Trophoblast cell (in vitro differentiated cells and primary cell): ENCODE data around the gene TMF1.
A peak's percentile ranks its signal among the peaks of the same experiment; 100 is the strongest.

ENCODE experiments used
- DNase-seq, 2 donors: peaks; one replicate each; pipeline ENCODE4 v3.0.0-alpha.2; 2016
- H2AFZ ChIP-seq: 2 replicates; pipeline ENCODE4 v1.6.1; 2013; ENCODE audit warnings: low read length, moderate library complexity, mild to moderate bottlenecking; ENCODE audit not compliant: insufficient read depth, poor library complexity
- H2AK5ac ChIP-seq: 2 replicates; pipeline ENCODE4 v1.6.1; 2013; ENCODE audit warnings: mild to moderate bottlenecking, low read length
- H2BK120ac ChIP-seq: 2 replicates; pipeline ENCODE4 v1.6.1; 2013; ENCODE audit warnings: low read length, mild to moderate bottlenecking, moderate library complexity; ENCODE audit not compliant: insufficient read depth, poor library complexity
- H2BK12ac ChIP-seq: 2 replicates; pipeline ENCODE4 v1.6.1; 2013; ENCODE audit warnings: mild to moderate bottlenecking, low read length, moderate library complexity
- H2BK5ac ChIP-seq: 2 replicates; pipeline ENCODE4 v1.6.1; 2013; ENCODE audit warnings: low read length, low read depth, moderate library complexity, mild to moderate bottlenecking; ENCODE audit not compliant: poor library complexity
- H3K14ac ChIP-seq: 2 replicates; pipeline ENCODE4 v1.6.1; 2013; ENCODE audit warnings: mild to moderate bottlenecking, low read length
- H3K18ac ChIP-seq: 2 replicates; pipeline ENCODE4 v1.6.1; 2013; ENCODE audit warnings: mild to moderate bottlenecking, low read length
- H3K23ac ChIP-seq: 2 replicates; pipeline ENCODE4 v1.6.1; 2013; ENCODE audit warnings: low read length
- H3K27ac ChIP-seq: 2 replicates; pipeline ENCODE4 v1.5.1; 2013; ENCODE audit warnings: low read depth, mild to moderate bottlenecking, inconsistent platforms, low read length, moderate library complexity
- H3K27me3 ChIP-seq: 2 replicates; pipeline ENCODE4 v1.6.1; 2013; ENCODE audit warnings: inconsistent platforms, mild to moderate bottlenecking, low read length, moderate library complexity; ENCODE audit not compliant: insufficient read depth
- H3K36me3 ChIP-seq, 2 experiments: 1 replicate in 1 of 2; 2 replicates in 1 of 2; pipeline ENCODE4 v1.6.1; 2013; ENCODE audit warnings: low read length in 2 of 2, mild to moderate bottlenecking in 2 of 2, moderate library complexity in 1 of 2; ENCODE audit not compliant: insufficient read depth in 2 of 2, control insufficient read depth in 1 of 2
- H3K4ac ChIP-seq: 2 replicates; pipeline ENCODE4 v1.6.1; 2013; ENCODE audit warnings: low read depth, mild to moderate bottlenecking, low read length, moderate library complexity
- H3K4me1 ChIP-seq, 2 experiments: 1 replicate in 1 of 2; 2 replicates in 1 of 2; pipeline ENCODE4 v1.6.1; 2013; ENCODE audit warnings: low read length in 2 of 2, mild to moderate bottlenecking in 2 of 2, moderate library complexity in 1 of 2; ENCODE audit not compliant: insufficient read depth in 2 of 2, control insufficient read depth in 1 of 2
- H3K4me2 ChIP-seq: 2 replicates; pipeline ENCODE4 v1.6.1; 2013; ENCODE audit warnings: inconsistent platforms, mild to moderate bottlenecking, low read length, moderate library complexity
- H3K4me3 ChIP-seq: 2 replicates; pipeline ENCODE4 v1.5.1; 2013; ENCODE audit warnings: mild to moderate bottlenecking, low read depth, low read length, inconsistent platforms
- H3K79me1 ChIP-seq: one replicate; pipeline ENCODE4 v1.6.1; 2013; ENCODE audit warnings: low read length
- H3K79me2 ChIP-seq: 2 replicates; pipeline ENCODE4 v1.6.1; 2013; ENCODE audit warnings: low read length, mild to moderate bottlenecking; ENCODE audit not compliant: control insufficient read depth, insufficient read depth, poor library complexity
- H3K9ac ChIP-seq: 2 replicates; pipeline ENCODE4 v1.6.1; 2013; ENCODE audit warnings: mild to moderate bottlenecking, low read length
- H3K9me3 ChIP-seq: 2 replicates; pipeline ENCODE4 v1.6.1; 2013; ENCODE audit warnings: low read depth, mild to moderate bottlenecking, control low read depth, inconsistent platforms, low read length; ENCODE audit not compliant: insufficient read depth
- H4K12ac ChIP-seq: 2 replicates; pipeline ENCODE4 v1.6.1; 2013; ENCODE audit warnings: low read depth, mild to moderate bottlenecking, low read length, moderate library complexity
- H4K8ac ChIP-seq: 2 replicates; pipeline ENCODE4 v1.6.1; 2013; ENCODE audit warnings: low read depth, mild to moderate bottlenecking, low read length, moderate library complexity
- H4K91ac ChIP-seq: one replicate; pipeline ENCODE4 v1.6.1; 2013; ENCODE audit warnings: low read depth, mild to moderate bottlenecking, low read length, moderate library complexity
- WGBS: extraction: QIAGEN DNeasy Blood & Tissue Kit; methylation state at CpG from one replicate; pipeline ENCODE4 v1.1.7; 2013; ENCODE audit warnings: missing lambda C conversion rate; ENCODE audit not compliant: insufficient read length, insufficient coverage; ENCODE audit errors: extremely low coverage; 5-methylcytosine and 5-hydroxymethylcytosine counted together

The TMF1 gene

GRCh38 chr3:69012800-69013252 is 39.3 kb downstream of the TMF1 start:
- Histone ChIP-seq H3K18ac (peak overlapping the region; percentile 72), H2BK5ac (peak overlapping the region; percentile 85), H3K23ac (no peak overlapping the region), H2BK12ac (peak overlapping the region; percentile 24), H3K27ac (peak overlapping the region; percentile 83), H2AK5ac (no peak overlapping the region), H4K12ac (peak overlapping the region; percentile 80), H2BK120ac (peak overlapping the region; percentile 98), H4K8ac (peak overlapping the region; percentile 99), H3K4ac (peak overlapping the region; percentile 47), H2AFZ (peak overlapping the region; percentile 97), H3K79me1 (peaks cover 13% of the 10 kb centered on the region), H3K4me3 (peak overlapping the region; percentile 88), H4K91ac (peak overlapping the region; percentile 97), H3K27me3 (no peaks in the 10 kb centered on the region), H3K36me3 (peaks cover 2 to 5% of the 10 kb centered on the region in 2 experiments), H3K4me1 (peaks cover 6 to 8% of the 10 kb centered on the region in 2 experiments), H3K14ac (peak overlapping the region; percentile 80), H3K9me3 (no peaks in the 10 kb centered on the region), H3K9ac (no peak overlapping the region), H3K79me2 (peaks cover 10% of the 10 kb centered on the region), H3K4me2 (peak overlapping the region; percentile 80)
- no CpG with 5 or more reads among the region's 36 CpGs for WGBS
- DNase-seq: no peak

GRCh38 chr3:69012100-69012799 is 39.9 kb downstream of the TMF1 start:
- H4K8ac ChIP-seq: peak overlapping the region; percentile 99
- H3K27ac ChIP-seq: no peak overlapping the region
- no peak overlapping the region for H3K4me3 ChIP-seq
- no peak overlapping the region for H2AK5ac ChIP-seq
- no peak overlapping the region for H3K4ac ChIP-seq
- peaks cover 6 to 8% of the 10 kb centered on the region in 2 experiments for H3K4me1 ChIP-seq
- no peak overlapping the region for H3K14ac ChIP-seq
- no peak overlapping the region for H2BK5ac ChIP-seq
- H3K9me3 ChIP-seq: no peaks in the 10 kb centered on the region
- peak overlapping the region; percentile 80 for H3K4me2 ChIP-seq
- no peak overlapping the region for H4K12ac ChIP-seq
- WGBS: no CpG with 5 or more reads among the region's 22 CpGs
- no peak overlapping the region for H2BK120ac ChIP-seq
- H3K23ac ChIP-seq: no peak overlapping the region
- no peak overlapping the region for H3K18ac ChIP-seq
- H3K79me1 ChIP-seq: peaks cover 13% of the 10 kb centered on the region
- no peak overlapping the region for H4K91ac ChIP-seq
- no peak for DNase-seq
- H3K9ac ChIP-seq: no peak overlapping the region
- H3K79me2 ChIP-seq: peaks cover 10% of the 10 kb centered on the region
- peaks cover 3 to 5% of the 10 kb centered on the region in 2 experiments for H3K36me3 ChIP-seq
- no peaks in the 10 kb centered on the region for H3K27me3 ChIP-seq
- H2AFZ ChIP-seq: peak overlapping the region; percentile 97
- peak overlapping the region; percentile 8 for H2BK12ac ChIP-seq

- H2BK12ac ChIP-seq: no peak overlapping the region
- no peaks in the 10 kb centered on the region for H3K9me3 ChIP-seq
- no peak overlapping the region for H3K14ac ChIP-seq
- H2AK5ac ChIP-seq: no peak overlapping the region
- H4K8ac ChIP-seq: no peak overlapping the region
- H3K36me3 ChIP-seq: peaks cover 3% of the 10 kb centered on the region in 2 experiments
- H3K27me3 ChIP-seq: no peaks in the 10 kb centered on the region
- peaks cover 10% of the 10 kb centered on the region for H3K79me2 ChIP-seq
- H3K18ac ChIP-seq: no peak overlapping the region
- H3K4me3 ChIP-seq: no peak overlapping the region
- H3K27ac ChIP-seq: no peak overlapping the region
- H4K12ac ChIP-seq: no peak overlapping the region
- no peak overlapping the region for H4K91ac ChIP-seq
- WGBS: no CpG with 5 or more reads among the region's 8 CpGs
- H2BK5ac ChIP-seq: no peak overlapping the region
- H3K9ac ChIP-seq: no peak overlapping the region
- no peak for DNase-seq
- H2BK120ac ChIP-seq: no peak overlapping the region
- H3K23ac ChIP-seq: no peak overlapping the region
- H3K4me1 ChIP-seq: peaks cover 6 to 8% of the 10 kb centered on the region in 2 experiments
- no peak overlapping the region for H2AFZ ChIP-seq
- H3K4me2 ChIP-seq: no peak overlapping the region
- no peak overlapping the region for H3K4ac ChIP-seq
- peaks cover 13% of the 10 kb centered on the region for H3K79me1 ChIP-seq
Observed at GRCh38 chr3:69011096-69011730, 40.9 kb downstream of the TMF1 start.

GRCh38 chr3:69009559-69010410 is 42.3 kb downstream of the TMF1 start:
- no CpG with 5 or more reads among the region's 3 CpGs for WGBS
- no peak overlapping the region for H3K14ac ChIP-seq
- no peak overlapping the region for H2AFZ ChIP-seq
- H3K4me2 ChIP-seq: no peak overlapping the region
- H3K4me3 ChIP-seq: no peak overlapping the region
- H3K9me3 ChIP-seq: no peaks in the 10 kb centered on the region
- H2BK5ac ChIP-seq: no peak overlapping the region
- H3K9ac ChIP-seq: no peak overlapping the region
- H3K18ac ChIP-seq: no peak overlapping the region
- H4K8ac ChIP-seq: no peak overlapping the region
- H3K79me1 ChIP-seq: peaks cover 13% of the 10 kb centered on the region
- no peak overlapping the region for H3K27ac ChIP-seq
- H3K4ac ChIP-seq: no peak overlapping the region
- no peak overlapping the region for H4K91ac ChIP-seq
- no peak overlapping the region for H2BK120ac ChIP-seq
- H2BK12ac ChIP-seq: no peak overlapping the region
- no peak overlapping the region for H3K23ac ChIP-seq
- DNase-seq: peak; percentile 67 to 84
- no peaks in the 10 kb centered on the region for H3K27me3 ChIP-seq
- H3K4me1 ChIP-seq: peaks cover 6 to 8% of the 10 kb centered on the region in 2 experiments
- peaks cover 10% of the 10 kb centered on the region for H3K79me2 ChIP-seq
- H4K12ac ChIP-seq: no peak overlapping the region
- H2AK5ac ChIP-seq: no peak overlapping the region
- peaks cover 2 to 8% of the 10 kb centered on the region in 2 experiments for H3K36me3 ChIP-seq
